ENCODE results near the gene RBKS.
A peak's percentile ranks its signal among the peaks of the same experiment; 100 is the strongest.

The RBKS gene

GRCh38 chr2:27838502-27838901 lies 51.7 kb downstream of the RBKS start:
- no peak for DNase-seq (ENCODE audit: low read depth)
- TF ChIP-seq CTCF (conservative IDR thresholded peaks at IDR 0.05; ENCODE audit: low read depth, low read length): no peak
- H3K4me3 ChIP-seq (ENCODE audit: low read depth, low read length): no peak overlapping the region

DNA sequence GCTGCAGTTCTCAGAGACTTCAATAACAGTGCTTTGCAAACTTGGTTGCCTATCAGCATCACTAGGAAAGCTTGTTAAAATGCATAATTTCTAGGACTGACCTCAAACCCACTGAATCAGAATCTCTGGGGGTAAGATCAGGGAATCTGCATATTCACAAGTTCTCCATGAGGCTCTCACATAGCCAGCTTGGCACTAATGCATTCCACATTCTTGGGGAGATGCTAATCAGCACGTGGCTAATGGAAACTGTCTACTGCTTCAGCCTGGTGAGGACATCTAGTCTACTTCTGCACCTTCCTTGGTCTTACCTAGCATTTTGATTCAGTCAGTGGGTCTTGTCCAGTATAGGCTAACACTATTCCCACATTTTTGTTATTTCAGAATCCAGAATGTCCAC lies 56.3 kb downstream of the RBKS start:
- no peak for TF ChIP-seq CTCF (conservative IDR thresholded peaks at IDR 0.05; ENCODE audit: low read depth, low read length)
- DNase-seq (ENCODE audit: low read depth): peak; percentile 39
- no peak overlapping the region for H3K4me3 ChIP-seq (ENCODE audit: low read depth, low read length)

- peak; percentile 73 for DNase-seq (ENCODE audit: low read depth)
- no peak for TF ChIP-seq CTCF (conservative IDR thresholded peaks at IDR 0.05; ENCODE audit: low read depth, low read length)
- H3K4me3 ChIP-seq (ENCODE audit: low read depth, low read length): no peak overlapping the region
Measured at GRCh38 chr2:27832396-27832795, 57.8 kb downstream of the RBKS start.

GRCh38 chr2:27831279-27832050 lies 58.7 kb downstream of the RBKS start:
- DNase-seq (ENCODE audit: low read depth): peak; percentile 44
- no peak for TF ChIP-seq CTCF (conservative IDR thresholded peaks at IDR 0.05; ENCODE audit: low read depth, low read length)
- no peak overlapping the region for H3K4me3 ChIP-seq (ENCODE audit: low read depth, low read length)

- no peak overlapping the region for H3K4me3 ChIP-seq (ENCODE audit: low read depth, low read length)
- no peak for TF ChIP-seq CTCF (conservative IDR thresholded peaks at IDR 0.05; ENCODE audit: low read depth, low read length)
- no peak for DNase-seq (ENCODE audit: low read depth)
Measured at GRCh38 chr2:27830656-27831055, 59.5 kb downstream of the RBKS start.

GRCh38 chr2:27829791-27830190 lies 60.4 kb downstream of the RBKS start:
- TF ChIP-seq CTCF (conservative IDR thresholded peaks at IDR 0.05; ENCODE audit: low read depth, low read length): no peak
- peak; percentile 57 for DNase-seq (ENCODE audit: low read depth)
- H3K4me3 ChIP-seq (ENCODE audit: low read depth, low read length): no peak overlapping the region

GRCh38 chr2:27828305-27828704 lies 61.9 kb downstream of the RBKS start:
- no peak for DNase-seq (ENCODE audit: low read depth)
- no peak for TF ChIP-seq CTCF (conservative IDR thresholded peaks at IDR 0.05; ENCODE audit: low read depth, low read length)
- H3K4me3 ChIP-seq (ENCODE audit: low read depth, low read length): no peak overlapping the region
